ENCODE results near the gene COBL.

The COBL gene

DNA sequence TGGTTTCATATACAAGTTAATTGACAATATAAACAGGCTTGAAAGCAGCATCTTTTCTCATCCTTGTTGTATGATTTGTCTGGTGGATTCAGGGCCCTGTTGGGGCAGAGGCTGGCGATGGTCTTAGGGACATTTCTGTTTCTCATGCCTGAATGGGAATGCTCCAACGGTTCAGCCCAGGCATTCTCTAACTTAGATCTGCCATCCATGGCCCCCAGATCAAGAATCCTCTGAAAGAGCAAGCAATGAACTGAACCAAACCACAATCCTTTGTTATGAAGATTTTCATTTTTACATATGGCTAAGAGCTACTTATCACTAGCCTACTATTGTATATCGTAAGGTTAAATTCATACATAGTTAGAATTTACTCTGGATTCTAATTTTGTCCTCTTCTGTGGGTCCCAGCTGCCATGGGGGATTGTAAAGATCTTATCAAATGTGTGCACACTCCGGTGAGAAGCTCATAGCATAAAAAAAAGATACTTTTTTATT, 163.9 kb downstream of the COBL start:
- Mint-ChIP-seq H3K9me3 (peaks cover 14% of the 10 kb centered on the region), H3K36me3 (ENCODE audit: low read depth) (peaks cover 7% of the 10 kb centered on the region), H3K27me3 (ENCODE audit: low read depth) (peaks cover 7% of the 10 kb centered on the region), H3K4me1 (peaks cover 3% of the 10 kb centered on the region), H3K27ac (no peak overlapping the region), H3K4me3 (no peak overlapping the region)
- TF ChIP-seq CTCF (IDR thresholded peaks at IDR 0.05; ENCODE audit: unreplicated experiment in 3 of 3) = no peak

GRCh38 chr7:51151455-51151854, 165.2 kb downstream of the COBL start:
- H3K27me3 Mint-ChIP-seq (ENCODE audit: low read depth) = peaks cover 7% of the 10 kb centered on the region
- peaks cover 10% of the 10 kb centered on the region for H3K36me3 Mint-ChIP-seq (ENCODE audit: low read depth)
- H3K4me1 Mint-ChIP-seq = no peaks in the 10 kb centered on the region
- peaks cover 18% of the 10 kb centered on the region for H3K9me3 Mint-ChIP-seq
- no peak for TF ChIP-seq CTCF (IDR thresholded peaks at IDR 0.05; ENCODE audit: unreplicated experiment in 3 of 3)
- no peak overlapping the region for H3K27ac Mint-ChIP-seq
- no peak overlapping the region for H3K4me3 Mint-ChIP-seq

- TF ChIP-seq CTCF (IDR thresholded peaks at IDR 0.05; ENCODE audit: unreplicated experiment in 3 of 3) = no peak
Observed at GRCh38 chr7:51150193-51150592, 166.4 kb downstream of the COBL start.

GRCh38 chr7:51148216-51148615, 168.4 kb downstream of the COBL start:
- no peak for TF ChIP-seq CTCF (IDR thresholded peaks at IDR 0.05; ENCODE audit: unreplicated experiment in 3 of 3)
- peaks cover 18% of the 10 kb centered on the region for H3K9me3 Mint-ChIP-seq
- no peak overlapping the region for H3K27ac Mint-ChIP-seq
- peaks cover 10% of the 10 kb centered on the region for H3K36me3 Mint-ChIP-seq (ENCODE audit: low read depth)
- peaks cover 7% of the 10 kb centered on the region for H3K27me3 Mint-ChIP-seq (ENCODE audit: low read depth)
- H3K4me3 Mint-ChIP-seq = no peak overlapping the region
- H3K4me1 Mint-ChIP-seq = no peaks in the 10 kb centered on the region

More at GRCh38 chr7:51150193-51150592, 166.4 kb downstream of the COBL start:
- no peak overlapping the region for H3K27ac Mint-ChIP-seq
- H3K4me3 Mint-ChIP-seq = no peak overlapping the region
- no peaks in the 10 kb centered on the region for H3K4me1 Mint-ChIP-seq
- peaks cover 18% of the 10 kb centered on the region for H3K9me3 Mint-ChIP-seq
- H3K27me3 Mint-ChIP-seq (ENCODE audit: low read depth) = peaks cover 7% of the 10 kb centered on the region
- peaks cover 10% of the 10 kb centered on the region for H3K36me3 Mint-ChIP-seq (ENCODE audit: low read depth)

- no peak overlapping the region for H3K4me3 Mint-ChIP-seq
Observed at GRCh38 chr7:51146816-51147586, 169.6 kb downstream of the COBL start.

More at GRCh38 chr7:51146816-51147586, 169.6 kb downstream of the COBL start:
- Mint-ChIP-seq H3K36me3 (ENCODE audit: low read depth) (peaks cover 10% of the 10 kb centered on the region), H3K9me3 (peaks cover 18% of the 10 kb centered on the region), H3K27ac (no peak overlapping the region), H3K27me3 (ENCODE audit: low read depth) (peaks cover 7% of the 10 kb centered on the region), H3K4me1 (no peaks in the 10 kb centered on the region)
- TF ChIP-seq CTCF (IDR thresholded peaks at IDR 0.05; ENCODE audit: unreplicated experiment in 3 of 3) = no peak
